H9 (cell line): ENCODE measurements around the gene CD68. TPM values are rescaled to one million over a fixed set of nuclear protein-coding genes. Genes with fewer than 3 reads are reported as not detected.

Experiments
- DNase-seq: peaks from one replicate; pipeline ENCODE4 v3.0.0-alpha.2; 2017
- H2AFZ ChIP-seq: one replicate; pipeline ENCODE4 v1.6.1; 2013; ENCODE audit warnings: mild to moderate bottlenecking, low read length, control low read depth, moderate library complexity
- H2AK5ac ChIP-seq: 2 replicates; pipeline ENCODE4 v1.6.1; 2013; ENCODE audit warnings: low read length, control low read depth, mixed read lengths; ENCODE audit not compliant: insufficient read length
- H2BK120ac ChIP-seq: one replicate; pipeline ENCODE4 v1.6.1; 2013; ENCODE audit warnings: low read depth, mild to moderate bottlenecking, low read length, control low read depth, inconsistent platforms; ENCODE audit not compliant: poor library complexity, severe bottlenecking
- H2BK12ac ChIP-seq: 2 replicates; pipeline ENCODE4 v1.6.1; 2013; ENCODE audit warnings: low read length, control low read depth, mixed read lengths, low read depth; ENCODE audit not compliant: insufficient read length
- H2BK15ac ChIP-seq: 2 replicates; pipeline ENCODE4 v1.6.1; 2013; ENCODE audit warnings: low read depth, low read length, control low read depth
- H2BK20ac ChIP-seq: one replicate; pipeline ENCODE4 v1.6.1; 2013; ENCODE audit warnings: low read depth, mild to moderate bottlenecking, low read length, control low read depth, inconsistent platforms; ENCODE audit not compliant: poor library complexity, severe bottlenecking
- H2BK5ac ChIP-seq: 2 replicates; pipeline ENCODE4 v1.6.1; 2013; ENCODE audit warnings: low read length, control low read depth, mixed read lengths; ENCODE audit not compliant: insufficient read length
- H3K14ac ChIP-seq: 2 replicates; pipeline ENCODE4 v1.6.1; 2013; ENCODE audit warnings: low read length, control low read depth; ENCODE audit not compliant: insufficient read depth
- H3K18ac ChIP-seq: 2 replicates; pipeline ENCODE4 v1.6.1; 2013; ENCODE audit warnings: low read depth, mild to moderate bottlenecking, mixed read lengths, low read length, control low read depth; ENCODE audit not compliant: insufficient read length
- H3K23ac ChIP-seq: 2 replicates; pipeline ENCODE4 v1.6.1; 2013; ENCODE audit warnings: low read length, control low read depth, mixed read lengths, low read depth; ENCODE audit not compliant: insufficient read length
- H3K23me2 ChIP-seq: 2 replicates; pipeline ENCODE4 v1.6.1; 2013; ENCODE audit warnings: low read depth, mild to moderate bottlenecking, mixed read lengths, low read length, control low read depth; ENCODE audit not compliant: insufficient read length, poor library complexity, severe bottlenecking
- H3K27ac ChIP-seq: 2 replicates; pipeline ENCODE4 v1.5.1; 2013; ENCODE audit warnings: low read length, control low read depth, mixed read lengths, low read depth; ENCODE audit not compliant: insufficient read length
- H3K27me3 ChIP-seq: 2 replicates; pipeline ENCODE4 v1.6.1; 2013; ENCODE audit warnings: low read length, control low read depth, inconsistent platforms; ENCODE audit not compliant: insufficient read depth
- H3K4ac ChIP-seq: 2 replicates; pipeline ENCODE4 v1.6.1; 2013; ENCODE audit warnings: low read depth, mild to moderate bottlenecking, control low read depth, inconsistent platforms, low read length, moderate library complexity
- H3K4me1 ChIP-seq: 2 replicates; pipeline ENCODE4 v1.6.1; 2013; ENCODE audit warnings: low read length, control low read depth, inconsistent platforms; ENCODE audit not compliant: insufficient read depth
- H3K4me2 ChIP-seq: 2 replicates; pipeline ENCODE4 v1.6.1; 2013; ENCODE audit warnings: low read length, control low read depth, mixed read lengths; ENCODE audit not compliant: insufficient read length, insufficient read depth
- H3K56ac ChIP-seq: 2 replicates; pipeline ENCODE4 v1.6.1; 2013; ENCODE audit warnings: low read depth, mild to moderate bottlenecking, mixed read lengths, low read length, control low read depth; ENCODE audit not compliant: insufficient read length
- H3K79me1 ChIP-seq: 2 replicates; pipeline ENCODE4 v1.6.1; 2013; ENCODE audit warnings: low read depth, mild to moderate bottlenecking, moderate library complexity, low read length, control low read depth, inconsistent platforms; ENCODE audit not compliant: insufficient read depth, poor library complexity, severe bottlenecking
- H3K79me2 ChIP-seq: 2 replicates; pipeline ENCODE4 v1.6.1; 2013; ENCODE audit warnings: low read length, control low read depth, inconsistent platforms; ENCODE audit not compliant: insufficient read depth
- H3K9ac ChIP-seq: 2 replicates; pipeline ENCODE4 v1.6.1; 2013; ENCODE audit warnings: low read length, control low read depth, mixed read lengths; ENCODE audit not compliant: insufficient read length; ENCODE audit errors: extremely low read depth
- H3K9me3 ChIP-seq: one replicate; pipeline ENCODE4 v1.6.1; 2013; ENCODE audit warnings: low read depth, low read length, inconsistent platforms; ENCODE audit not compliant: control insufficient read depth
- H3T11ph ChIP-seq: one replicate; pipeline ENCODE4 v1.6.1; 2013; ENCODE audit warnings: mild to moderate bottlenecking, low read length, control low read depth, inconsistent platforms
- H4K20me1 ChIP-seq: one replicate; pipeline ENCODE4 v1.6.1; 2013; ENCODE audit not compliant: control insufficient read depth, insufficient read length, insufficient read depth
- H4K5ac ChIP-seq: 2 replicates; pipeline ENCODE4 v1.6.1; 2013; ENCODE audit warnings: low read depth, mild to moderate bottlenecking, mixed read lengths, low read length, control low read depth; ENCODE audit not compliant: insufficient read length
- H4K8ac ChIP-seq: replicated peaks from 2 replicates; pipeline ENCODE4 v1.6.1; 2013; ENCODE audit warnings: low read length, control low read depth, mixed read lengths, low read depth; ENCODE audit not compliant: insufficient read length
- H4K91ac ChIP-seq: 2 replicates; pipeline ENCODE4 v1.6.1; 2013; ENCODE audit warnings: low read depth, mild to moderate bottlenecking, moderate library complexity, mixed read lengths, low read length, control low read depth; ENCODE audit not compliant: insufficient read length
- H3K27ac Mint-ChIP-seq, 3 experiments: 2 replicates in 2 of 3; 3 replicates in 1 of 3; pipeline ENCODE4 v1.8.0; 2020 to 2021; ENCODE audit warnings: mixed read lengths in 3 of 3, mild to moderate bottlenecking in 1 of 3, moderate library complexity in 1 of 3
- H3K27me3 Mint-ChIP-seq: 2 replicates; pipeline ENCODE4 v1.8.0; 2021; ENCODE audit warnings: low read depth, mild to moderate bottlenecking, moderate library complexity, mixed read lengths
- H3K36me3 Mint-ChIP-seq, 3 experiments: 2 replicates in 2 of 3; 3 replicates in 1 of 3; pipeline ENCODE4 v1.8.0; 2020 to 2021; ENCODE audit warnings: low read depth in 3 of 3, mixed read lengths in 3 of 3; ENCODE audit not compliant: insufficient read depth in 1 of 3
- H3K4me1 Mint-ChIP-seq, 2 experiments: 2 replicates each; pipeline ENCODE4 v1.8.0; 2020; ENCODE audit warnings: mixed read lengths in 2 of 2
- H3K4me3 Mint-ChIP-seq, 2 experiments: 2 replicates in 1 of 2; 3 replicates in 1 of 2; pipeline ENCODE4 v1.8.0; 2020 to 2021; ENCODE audit warnings: mild to moderate bottlenecking in 2 of 2, mixed read lengths in 2 of 2, moderate library complexity in 1 of 2
- H3K9me3 Mint-ChIP-seq, 2 experiments: 2 replicates in 1 of 2; 3 replicates in 1 of 2; pipeline ENCODE4 v1.8.0; 2020; ENCODE audit warnings: mild to moderate bottlenecking in 2 of 2, mixed read lengths in 2 of 2, moderate library complexity in 1 of 2
- WGBS: extraction: QIAGEN DNeasy Blood & Tissue Kit; methylation state at CpG from one replicate; pipeline ENCODE4 v1.1.7; 2013; ENCODE audit warnings: missing lambda C conversion rate, low lambda C conversion rate, mixed read lengths; ENCODE audit not compliant: insufficient read length; ENCODE audit errors: extremely low coverage; 5-methylcytosine and 5-hydroxymethylcytosine counted together
- total RNA-seq: library from RNA; stranded (reverse); gene quantifications from 2 replicates; pipeline ENCODE4 v1.2.1, GENCODE V29; 2021
- TF ChIP-seq, protein P1 (sequence below): fragments of 200-600 bp; sonication (generic); conservative IDR thresholded peaks from 3 replicates; pipeline ENCODE4 v1.8.0; 2021; ENCODE audit warnings: antibody characterized with exemption, mild to moderate bottlenecking

The CD68 gene
- total RNA-seq, 1 experiment from 2014 or later: 0.42 TPM

DNA sequence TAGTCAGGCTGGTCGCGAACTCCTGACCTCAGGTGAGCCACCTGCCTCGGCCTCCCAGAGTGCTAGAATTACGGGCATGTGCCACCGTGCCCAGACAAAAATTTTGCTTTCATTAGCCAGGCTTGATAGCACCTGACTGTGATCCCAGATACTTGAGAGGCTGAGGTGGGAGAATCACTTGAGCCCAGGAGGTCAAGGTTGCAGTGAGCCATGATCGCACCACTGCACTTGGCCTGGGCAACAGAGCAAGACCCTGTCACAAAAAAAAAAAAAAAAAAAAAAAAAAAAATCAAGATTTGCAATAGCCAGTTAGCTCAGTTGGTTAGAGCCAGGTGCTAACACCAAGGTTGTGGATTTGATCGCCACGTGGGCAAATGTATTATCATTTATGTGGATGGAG, 41.4 kb downstream of the CD68 start:
- H3K56ac ChIP-seq: no peak overlapping the region
- no CpG with 5 or more reads among the region's 8 CpGs for WGBS
- no peaks in the 10 kb centered on the region for H3K4me1 Mint-ChIP-seq
- no peak overlapping the region for H4K8ac ChIP-seq
- H4K91ac ChIP-seq: no peak overlapping the region
- H3K4me1 ChIP-seq: no peaks in the 10 kb centered on the region
- no peaks in the 10 kb centered on the region for H3K27me3 Mint-ChIP-seq
- H2BK12ac ChIP-seq: no peak overlapping the region
- H2BK20ac ChIP-seq: no peak overlapping the region
- no peak overlapping the region for H3K23ac ChIP-seq
- H3K27ac Mint-ChIP-seq: no peak overlapping the region
- no peak overlapping the region for H2AFZ ChIP-seq
- no peak overlapping the region for H3K27ac ChIP-seq
- H2AK5ac ChIP-seq: no peak overlapping the region
- H3K14ac ChIP-seq: no peak overlapping the region
- H3K9ac ChIP-seq: no peak overlapping the region
- TF ChIP-seq, protein P1, sequence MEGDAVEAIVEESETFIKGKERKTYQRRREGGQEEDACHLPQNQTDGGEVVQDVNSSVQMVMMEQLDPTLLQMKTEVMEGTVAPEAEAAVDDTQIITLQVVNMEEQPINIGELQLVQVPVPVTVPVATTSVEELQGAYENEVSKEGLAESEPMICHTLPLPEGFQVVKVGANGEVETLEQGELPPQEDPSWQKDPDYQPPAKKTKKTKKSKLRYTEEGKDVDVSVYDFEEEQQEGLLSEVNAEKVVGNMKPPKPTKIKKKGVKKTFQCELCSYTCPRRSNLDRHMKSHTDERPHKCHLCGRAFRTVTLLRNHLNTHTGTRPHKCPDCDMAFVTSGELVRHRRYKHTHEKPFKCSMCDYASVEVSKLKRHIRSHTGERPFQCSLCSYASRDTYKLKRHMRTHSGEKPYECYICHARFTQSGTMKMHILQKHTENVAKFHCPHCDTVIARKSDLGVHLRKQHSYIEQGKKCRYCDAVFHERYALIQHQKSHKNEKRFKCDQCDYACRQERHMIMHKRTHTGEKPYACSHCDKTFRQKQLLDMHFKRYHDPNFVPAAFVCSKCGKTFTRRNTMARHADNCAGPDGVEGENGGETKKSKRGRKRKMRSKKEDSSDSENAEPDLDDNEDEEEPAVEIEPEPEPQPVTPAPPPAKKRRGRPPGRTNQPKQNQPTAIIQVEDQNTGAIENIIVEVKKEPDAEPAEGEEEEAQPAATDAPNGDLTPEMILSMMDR: no peak
- peaks cover 0 to 11% (median 4%) of the 10 kb centered on the region in 3 experiments; a peak in 4 of 7 replicates for H3K36me3 Mint-ChIP-seq
- H2BK15ac ChIP-seq: no peak overlapping the region
- H3K79me1 ChIP-seq: no peaks in the 10 kb centered on the region
- no peaks in the 10 kb centered on the region for H3K9me3 ChIP-seq
- no peaks in the 10 kb centered on the region for H3K79me2 ChIP-seq
- H3K4me3 Mint-ChIP-seq: no peak overlapping the region
- H3K27me3 ChIP-seq: no peaks in the 10 kb centered on the region
- no peak overlapping the region for H2BK120ac ChIP-seq
- H3K4ac ChIP-seq: no peak overlapping the region
- H3K18ac ChIP-seq: no peak overlapping the region
- H4K20me1 ChIP-seq: no peaks in the 10 kb centered on the region
- H4K5ac ChIP-seq: no peak overlapping the region
- no peak overlapping the region for H2BK5ac ChIP-seq
- DNase-seq: no peak
- H3T11ph ChIP-seq: no peak overlapping the region
- H3K9me3 Mint-ChIP-seq: no peaks in the 10 kb centered on the region
- no peaks in the 10 kb centered on the region for H3K23me2 ChIP-seq
- H3K4me2 ChIP-seq: no peak overlapping the region
